Panc1 (cell line): Measurements from ENCODE around the gene PDE3B. TPM values are rescaled to one million over a fixed set of nuclear protein-coding genes. Genes with fewer than 3 reads are reported as not detected.
"Not testable (repeated sequence)": the region's sequence is repeated elsewhere in the genome, so short reads cannot be mapped to it uniquely, and the experiment has no call there.

Source experiments
- ATAC-seq: fragments of 200-7000 bp; cut with Tn5 transposase; 2 replicates; pipeline ENCODE4 v1.9.1; 2020; ENCODE audit warnings: mild to moderate bottlenecking, moderate library complexity
- BruUV-seq: library from RNA; stranded (reverse); fragments of 400-500 nt; replicated peaks from 2 replicates; lab custom pipeline; 2021; lab: Mats Ljungman, UMichigan
- CTCF ChIA-PET: fragments of 300-600 bp; sonication (Branson Sonifier 250); formaldehyde crosslinking; loops from one replicate; lab custom pipeline; 2022; ENCODE audit warnings: antibody characterized with exemption; lab: Charles Lee
- POLR2A ChIA-PET: fragments of 300-600 bp; sonication (Branson Sonifier 250); formaldehyde crosslinking; loops from one replicate; lab custom pipeline; 2022; ENCODE audit warnings: antibody characterized with exemption; lab: Charles Lee
- DNase-seq: peaks from one replicate; pipeline ENCODE4 v3.0.0-alpha.2; 2010; ENCODE audit warnings: low read depth, low spot score
- H3K27ac ChIP-seq: 2 replicates; pipeline ENCODE4 v1.5.1; 2011; ENCODE audit warnings: mild to moderate bottlenecking, low read length, inconsistent platforms
- H3K27me3 ChIP-seq: fragments of 200-500 bp; sonication (Bioruptor generic); 2 replicates; pipeline ENCODE4 v1.6.0; 2014; ENCODE audit warnings: low read length, inconsistent platforms; ENCODE audit not compliant: control insufficient read depth, insufficient read depth
- H3K36me3 ChIP-seq: fragments of 200-500 bp; sonication (Bioruptor generic); 2 replicates; pipeline ENCODE4 v1.5.1; 2014; ENCODE audit warnings: inconsistent platforms, mild to moderate bottlenecking, low read length, moderate library complexity; ENCODE audit not compliant: control insufficient read depth, insufficient read depth
- H3K4me1 ChIP-seq: 2 replicates; pipeline ENCODE4 v1.5.1; 2011; ENCODE audit warnings: inconsistent platforms, mild to moderate bottlenecking, low read length, moderate library complexity; ENCODE audit not compliant: control insufficient read depth, insufficient read depth
- H3K4me3 ChIP-seq, 2 experiments: 2 replicates each; pipeline ENCODE4 v1.5.1; 2011 to 2012; ENCODE audit warnings: low read depth in 2 of 2, low read length in 2 of 2, mild to moderate bottlenecking in 2 of 2, inconsistent platforms in 1 of 2, moderate library complexity in 1 of 2
- H3K9me3 ChIP-seq: fragments of 200-500 bp; sonication (Bioruptor generic); 2 replicates; pipeline ENCODE4 v1.5.1; 2014; ENCODE audit warnings: low read depth, mild to moderate bottlenecking, inconsistent platforms, low read length, moderate library complexity; ENCODE audit not compliant: control insufficient read depth, insufficient read depth
- POLR2AphosphoS5 ChIP-seq: IDR thresholded peaks from 2 replicates; pipeline ENCODE4 v1.6.1; 2012; ENCODE audit warnings: mild to moderate bottlenecking, low read depth, low read length, moderate library complexity
- SIN3A ChIP-seq: IDR thresholded peaks from 2 replicates; pipeline ENCODE4 v1.6.1; 2012; ENCODE audit warnings: low read depth, mild to moderate bottlenecking, low read length, moderate library complexity, borderline replicate concordance; ENCODE audit not compliant: insufficient read depth
- TCF7L2 ChIP-seq: IDR thresholded peaks from 2 replicates; pipeline ENCODE4 v1.6.1; 2011; ENCODE audit warnings: mild to moderate bottlenecking, low read depth, low read length, inconsistent platforms
- in situ Hi-C: cut with HindIII; loops from 2 replicates; pipeline ENCODE4 v1.10.0; 2016; ENCODE audit warnings: low sequenced_read_pairs, low pct_unique_long_range_greater_than_20kb
- intact Hi-C: fragments of 100-400 bp; cut with micrococcal nuclease; formaldehyde crosslinking; loops from one replicate; pipeline ENCODE4 v1.10.0; 2022; ENCODE audit not compliant: unreplicated experiment
- total RNA-seq: library from RNA; stranded (reverse); gene quantifications from one replicate; pipeline ENCODE4 v1.2.1, GENCODE V29; 2021; ENCODE audit not compliant: unreplicated experiment
- TF ChIP-seq, protein P1 (sequence below), 2 experiments: IDR thresholded peaks; 2 replicates each; pipeline ENCODE4 v1.6.1; 2011 to 2012; ENCODE audit warnings: low read depth in 2 of 2, control low read depth in 1 of 2, low read length in 1 of 2, mild to moderate bottlenecking in 1 of 2, moderate library complexity in 1 of 2; ENCODE audit not compliant: insufficient read depth in 1 of 2
- TF ChIP-seq, protein P2 (sequence below): fragments of 450-650 bp; IDR thresholded peaks from 2 replicates; pipeline ENCODE4 v1.5.1; 2017; ENCODE audit warnings: mild to moderate bottlenecking

PDE3B gene
- total RNA-seq, 1 experiment from 2014 or later, result 33.0 TPM

DNA sequence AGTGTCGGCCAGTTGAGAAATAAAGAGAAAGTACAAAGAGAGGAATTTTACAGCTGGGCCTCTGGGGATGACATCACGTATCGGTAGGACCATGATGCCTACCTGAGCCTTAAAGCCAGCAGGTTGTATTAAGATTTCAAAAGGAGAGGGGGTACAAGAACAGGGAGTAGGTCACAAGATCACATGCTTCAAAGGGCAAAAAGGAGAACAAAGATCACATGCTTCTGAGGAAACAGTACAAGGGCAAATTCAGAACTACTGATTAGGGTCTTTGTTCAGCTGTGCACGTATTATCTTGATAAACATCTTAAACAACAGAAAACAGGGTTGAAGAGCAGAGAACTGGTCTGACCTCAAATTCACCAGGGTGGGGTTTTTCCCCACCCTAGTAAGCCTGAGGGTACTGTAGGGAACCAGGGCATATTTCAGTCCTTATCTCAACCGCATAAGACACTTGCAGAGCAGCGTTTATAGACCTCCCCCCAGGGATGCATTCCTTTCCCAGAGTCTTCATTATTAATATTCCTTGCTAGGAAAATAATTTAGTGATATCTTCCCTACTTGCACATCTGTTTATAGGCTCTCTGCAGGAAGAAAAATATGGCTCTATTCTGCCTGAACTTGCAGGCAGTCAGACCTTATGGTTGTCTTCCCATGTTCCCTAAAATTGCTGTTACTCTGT, 40.8 kb downstream of the PDE3B start:
- CTCF ChIA-PET, H3K27me3 ChIP-seq, H3K27ac ChIP-seq, H3K4me3 ChIP-seq, POLR2A ChIA-PET, H3K36me3 ChIP-seq, intact Hi-C loops, ATAC-seq, H3K9me3 ChIP-seq, BruUV-seq, DNase-seq, H3K4me1 ChIP-seq, in situ Hi-C loops: not testable (repeated sequence)

DNA sequence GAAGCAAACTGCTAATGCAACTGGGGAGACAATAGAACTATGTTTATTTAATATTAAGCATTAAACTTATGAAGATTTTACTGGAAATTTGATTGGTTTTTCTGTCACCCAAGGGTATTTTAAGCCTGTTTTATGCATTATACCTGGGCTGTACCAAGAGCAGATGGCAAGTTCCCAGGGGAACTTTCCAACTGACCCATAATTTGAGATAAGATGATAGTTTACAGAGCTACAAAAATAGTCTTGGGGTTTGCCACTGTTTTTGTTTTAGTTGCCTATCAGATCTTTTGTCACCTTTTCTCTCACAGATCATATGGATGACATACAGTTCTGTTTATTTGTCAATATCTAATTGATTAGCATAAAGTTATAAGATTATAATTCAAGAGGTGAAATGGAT, 43.9 kb downstream of the PDE3B start:
- TF ChIP-seq SIN3A, result no peak
- TF ChIP-seq POLR2AphosphoS5, result no peak
- TF ChIP-seq, protein P1, sequence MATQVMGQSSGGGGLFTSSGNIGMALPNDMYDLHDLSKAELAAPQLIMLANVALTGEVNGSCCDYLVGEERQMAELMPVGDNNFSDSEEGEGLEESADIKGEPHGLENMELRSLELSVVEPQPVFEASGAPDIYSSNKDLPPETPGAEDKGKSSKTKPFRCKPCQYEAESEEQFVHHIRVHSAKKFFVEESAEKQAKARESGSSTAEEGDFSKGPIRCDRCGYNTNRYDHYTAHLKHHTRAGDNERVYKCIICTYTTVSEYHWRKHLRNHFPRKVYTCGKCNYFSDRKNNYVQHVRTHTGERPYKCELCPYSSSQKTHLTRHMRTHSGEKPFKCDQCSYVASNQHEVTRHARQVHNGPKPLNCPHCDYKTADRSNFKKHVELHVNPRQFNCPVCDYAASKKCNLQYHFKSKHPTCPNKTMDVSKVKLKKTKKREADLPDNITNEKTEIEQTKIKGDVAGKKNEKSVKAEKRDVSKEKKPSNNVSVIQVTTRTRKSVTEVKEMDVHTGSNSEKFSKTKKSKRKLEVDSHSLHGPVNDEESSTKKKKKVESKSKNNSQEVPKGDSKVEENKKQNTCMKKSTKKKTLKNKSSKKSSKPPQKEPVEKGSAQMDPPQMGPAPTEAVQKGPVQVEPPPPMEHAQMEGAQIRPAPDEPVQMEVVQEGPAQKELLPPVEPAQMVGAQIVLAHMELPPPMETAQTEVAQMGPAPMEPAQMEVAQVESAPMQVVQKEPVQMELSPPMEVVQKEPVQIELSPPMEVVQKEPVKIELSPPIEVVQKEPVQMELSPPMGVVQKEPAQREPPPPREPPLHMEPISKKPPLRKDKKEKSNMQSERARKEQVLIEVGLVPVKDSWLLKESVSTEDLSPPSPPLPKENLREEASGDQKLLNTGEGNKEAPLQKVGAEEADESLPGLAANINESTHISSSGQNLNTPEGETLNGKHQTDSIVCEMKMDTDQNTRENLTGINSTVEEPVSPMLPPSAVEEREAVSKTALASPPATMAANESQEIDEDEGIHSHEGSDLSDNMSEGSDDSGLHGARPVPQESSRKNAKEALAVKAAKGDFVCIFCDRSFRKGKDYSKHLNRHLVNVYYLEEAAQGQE (IDR thresholded peaks at IDR 0.05; ENCODE audit: insufficient read depth in 1 of 2, low read depth in 2 of 2, low read length in 1 of 2), result no peak
- TF ChIP-seq, protein P2, sequence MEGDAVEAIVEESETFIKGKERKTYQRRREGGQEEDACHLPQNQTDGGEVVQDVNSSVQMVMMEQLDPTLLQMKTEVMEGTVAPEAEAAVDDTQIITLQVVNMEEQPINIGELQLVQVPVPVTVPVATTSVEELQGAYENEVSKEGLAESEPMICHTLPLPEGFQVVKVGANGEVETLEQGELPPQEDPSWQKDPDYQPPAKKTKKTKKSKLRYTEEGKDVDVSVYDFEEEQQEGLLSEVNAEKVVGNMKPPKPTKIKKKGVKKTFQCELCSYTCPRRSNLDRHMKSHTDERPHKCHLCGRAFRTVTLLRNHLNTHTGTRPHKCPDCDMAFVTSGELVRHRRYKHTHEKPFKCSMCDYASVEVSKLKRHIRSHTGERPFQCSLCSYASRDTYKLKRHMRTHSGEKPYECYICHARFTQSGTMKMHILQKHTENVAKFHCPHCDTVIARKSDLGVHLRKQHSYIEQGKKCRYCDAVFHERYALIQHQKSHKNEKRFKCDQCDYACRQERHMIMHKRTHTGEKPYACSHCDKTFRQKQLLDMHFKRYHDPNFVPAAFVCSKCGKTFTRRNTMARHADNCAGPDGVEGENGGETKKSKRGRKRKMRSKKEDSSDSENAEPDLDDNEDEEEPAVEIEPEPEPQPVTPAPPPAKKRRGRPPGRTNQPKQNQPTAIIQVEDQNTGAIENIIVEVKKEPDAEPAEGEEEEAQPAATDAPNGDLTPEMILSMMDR, result no peak
- no peak for TF ChIP-seq TCF7L2
- no peak for DNase-seq
- Histone ChIP-seq H3K27ac (no peak overlapping the region), H3K9me3 (peaks cover 6% of the 10 kb centered on the region; the same call in 1 of the 2 replicates), H3K27me3 (no peaks in the 10 kb centered on the region), H3K36me3 (no peaks in the 10 kb centered on the region), H3K4me3 (no peak overlapping the region), H3K4me1 (no peaks in the 10 kb centered on the region)
- no TSS peak for BruUV-seq
- CTCF ChIA-PET, result no interaction called here
- POLR2A ChIA-PET, result no interaction called here
- intact Hi-C loops (no loop called here), in situ Hi-C loops (no loop called here)
- no peak for ATAC-seq

DNA sequence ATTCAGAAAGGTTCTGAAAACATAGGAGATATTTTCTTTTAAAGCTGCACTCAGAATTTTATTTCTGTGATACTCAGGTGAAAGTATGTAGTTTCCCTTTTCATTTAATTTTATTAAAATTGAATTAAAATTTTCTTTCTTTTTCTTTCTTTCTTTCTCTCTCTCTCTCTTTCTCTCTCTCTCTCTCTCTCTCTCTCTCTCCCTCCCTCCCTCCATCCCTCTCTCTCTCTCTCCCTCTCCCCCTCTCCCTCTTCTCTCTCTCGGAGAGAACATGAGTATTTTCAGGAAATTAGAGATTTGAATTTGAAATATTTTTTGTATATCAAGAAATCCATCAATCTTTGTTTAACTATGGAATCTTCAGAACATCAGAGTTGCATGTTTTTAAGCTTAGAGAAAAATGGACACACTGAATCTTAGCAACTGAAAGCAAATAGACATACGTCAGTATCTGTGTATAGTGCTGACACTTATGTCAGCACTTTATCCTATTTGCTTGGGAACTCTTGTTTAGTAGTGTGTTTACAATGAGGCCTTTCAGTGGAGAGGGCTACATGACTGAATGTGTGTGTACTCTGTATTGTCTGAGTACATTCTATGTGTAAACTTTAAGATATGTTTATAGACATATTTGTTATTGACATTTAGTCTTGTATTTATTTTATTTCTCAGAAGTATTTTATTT, 44.5 kb downstream of the PDE3B start:
- ATAC-seq, result no peak
- in situ Hi-C loops, result no loop called here
- H3K27ac ChIP-seq, result no peak overlapping the region
- no peaks in the 10 kb centered on the region for H3K27me3 ChIP-seq
- H3K9me3 ChIP-seq, result peaks cover 6% of the 10 kb centered on the region; the same call in 1 of the 2 replicates
- CTCF ChIA-PET, result no interaction called here
- H3K36me3 ChIP-seq, result no peaks in the 10 kb centered on the region
- no peak overlapping the region for H3K4me3 ChIP-seq
- TF ChIP-seq, protein P2, result no peak
- no peak for TF ChIP-seq TCF7L2
- TF ChIP-seq SIN3A, result no peak
- TF ChIP-seq POLR2AphosphoS5, result no peak
- TF ChIP-seq, protein P1 (IDR thresholded peaks at IDR 0.05; ENCODE audit: insufficient read depth in 1 of 2, low read depth in 2 of 2, low read length in 1 of 2), result no peak
- no TSS peak for BruUV-seq
- H3K4me1 ChIP-seq, result no peaks in the 10 kb centered on the region
- POLR2A ChIA-PET, result no interaction called here
- no peak for DNase-seq
- intact Hi-C loops, result no loop called here
